ENCODE results near the gene STK26.
"Not testable (repeated sequence)": the region's sequence is repeated elsewhere in the genome, so short reads cannot be mapped to it uniquely, and the experiment has no call there.

Gene STK26

DNA sequence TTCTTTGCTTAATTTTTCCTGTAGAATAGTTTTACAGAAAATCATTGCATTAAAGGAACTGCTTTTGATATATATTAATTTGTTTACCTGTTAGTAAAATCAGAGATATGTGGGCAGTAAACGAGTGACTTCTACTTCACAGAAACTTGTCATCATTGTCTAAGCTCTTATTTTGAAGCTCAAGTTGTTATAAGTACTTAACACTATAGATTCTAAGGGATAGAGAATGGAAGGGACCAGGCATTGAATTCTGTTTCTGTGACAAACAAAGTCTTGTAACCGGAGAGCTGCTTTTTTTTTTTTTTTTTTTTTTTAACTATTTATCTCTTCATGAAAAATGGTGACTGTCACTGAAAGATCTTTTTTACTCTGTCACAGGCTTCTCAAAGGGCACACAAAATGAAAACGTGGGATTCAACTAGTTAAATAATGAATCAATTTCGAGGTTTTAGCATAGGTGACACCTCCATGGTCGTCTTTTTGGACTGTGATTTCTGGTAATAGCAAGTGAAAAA is 14.4 kb downstream of the STK26 start:
- no peak for DNase-seq (ENCODE audit: low read depth, low spot score)

DNA sequence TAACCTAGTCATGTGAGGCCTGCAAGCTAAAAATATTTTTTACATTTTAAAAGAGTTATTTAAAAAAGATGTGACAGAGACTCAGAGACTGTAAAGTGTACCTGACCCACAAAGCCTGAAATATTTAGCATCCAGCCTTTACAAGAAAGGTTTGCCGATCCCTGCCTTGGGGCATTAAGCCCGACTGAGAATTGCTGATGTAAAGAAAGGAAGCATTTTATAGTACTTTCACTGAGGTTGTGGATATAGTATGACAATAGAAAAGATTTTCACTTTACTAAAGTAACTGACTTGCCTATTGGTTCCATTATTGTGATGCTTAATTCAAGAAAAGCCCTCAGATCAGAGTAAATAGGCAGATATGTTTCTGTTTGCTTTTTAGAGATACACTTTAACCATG is 17.0 kb downstream of the STK26 start:
- peak; percentile 20 for DNase-seq (ENCODE audit: low read depth, low spot score)

DNA sequence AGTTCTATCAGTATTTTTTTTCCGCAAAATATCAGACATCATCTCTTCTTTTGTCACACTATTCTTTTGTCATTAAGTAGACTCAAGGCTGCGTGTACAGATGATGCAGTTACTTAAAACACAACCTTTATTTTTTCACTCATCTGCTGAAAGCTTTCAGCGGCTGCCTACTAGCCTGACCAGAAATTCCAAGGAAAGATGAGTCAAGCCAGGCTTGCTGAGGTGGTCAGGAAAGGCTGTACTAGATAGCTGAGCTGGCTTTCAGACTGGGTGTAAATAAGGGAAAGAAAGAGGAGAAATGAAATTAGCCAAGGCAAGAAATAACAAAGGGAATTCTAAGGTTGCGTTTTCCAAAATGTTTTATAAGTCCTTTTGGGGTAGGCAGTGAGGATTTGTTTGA is 17.9 kb downstream of the STK26 start:
- peak; percentile 44 for DNase-seq (ENCODE audit: low read depth, low spot score)

DNA sequence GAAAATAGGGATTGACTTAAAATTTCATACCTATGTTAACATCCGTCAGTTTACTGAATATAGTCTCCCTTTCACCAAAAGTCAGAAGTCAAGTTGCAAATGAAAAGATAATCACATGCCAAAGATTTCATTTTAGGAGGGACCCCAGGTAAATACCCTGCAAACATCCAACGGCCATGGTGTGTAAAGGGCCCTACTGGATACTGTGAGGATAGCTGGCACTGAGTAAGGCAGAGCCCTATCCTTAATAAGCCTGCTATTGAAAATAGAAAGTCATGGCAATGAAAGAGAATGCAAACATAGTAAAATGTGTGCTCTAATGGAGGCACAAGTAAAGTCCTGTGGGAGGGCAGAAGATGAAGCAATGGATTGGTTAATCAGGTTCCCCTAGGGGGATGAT is 20.9 kb downstream of the STK26 start:
- no peak for DNase-seq (ENCODE audit: low read depth, low spot score)

DNA sequence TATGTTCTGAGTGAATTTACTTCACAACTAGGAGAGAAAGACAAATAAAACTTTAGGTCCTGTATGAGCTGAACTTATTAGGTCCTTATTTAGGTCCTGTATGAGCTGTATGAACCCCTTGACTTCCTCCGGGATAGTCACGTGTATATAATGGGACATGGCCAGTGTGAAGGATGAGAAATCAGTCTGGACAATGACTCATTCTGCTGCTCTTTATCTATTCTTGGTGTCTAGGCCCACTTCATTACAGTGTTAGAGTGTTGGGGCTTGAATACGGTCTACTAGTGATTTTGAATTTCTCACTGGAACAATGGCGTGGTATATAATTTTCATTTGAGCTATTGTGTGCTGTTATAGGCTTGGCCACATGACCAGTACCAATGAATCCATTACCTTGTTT is 21.9 kb downstream of the STK26 start:
- no peak for DNase-seq (ENCODE audit: low read depth, low spot score)

DNA sequence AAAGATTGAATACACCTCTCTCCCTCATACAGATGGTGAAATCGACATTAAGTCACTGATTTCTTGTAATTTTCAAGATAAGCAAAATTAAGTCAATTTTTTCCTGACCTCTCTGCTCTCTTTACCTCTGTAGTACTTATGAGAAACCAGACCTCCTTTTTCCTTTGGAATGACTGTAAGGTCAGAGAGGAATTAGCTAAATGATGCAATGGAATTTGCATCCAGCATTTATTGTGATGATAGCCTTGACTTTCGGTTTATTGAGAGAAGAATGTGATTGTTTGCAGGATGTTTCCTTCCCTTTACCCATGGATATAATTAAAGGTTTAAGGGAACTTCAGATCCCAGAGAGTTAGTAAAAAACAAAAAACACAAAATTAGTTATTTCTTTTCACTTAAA is 22.4 kb downstream of the STK26 start:
- no peak for DNase-seq (ENCODE audit: low read depth, low spot score)

DNA sequence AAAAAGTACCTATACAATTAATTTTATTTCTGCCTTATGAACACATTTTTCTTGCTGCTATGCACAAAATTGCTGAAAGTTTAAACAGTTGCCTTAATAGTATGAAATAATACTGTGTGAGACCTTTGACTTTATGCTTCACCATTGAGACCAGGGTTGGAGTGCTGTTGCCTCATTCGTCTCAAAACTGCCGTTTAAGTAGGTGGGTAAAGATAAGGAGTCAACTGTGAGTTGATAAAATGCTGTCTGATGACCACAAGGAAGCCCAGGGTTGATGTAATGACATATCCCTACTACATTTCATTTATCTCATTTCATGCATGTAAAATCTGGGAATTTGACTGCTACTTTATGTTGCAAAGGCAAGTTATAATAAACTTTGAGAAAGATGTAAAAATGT is 23.4 kb downstream of the STK26 start:
- no peak for DNase-seq (ENCODE audit: low read depth, low spot score)

DNA sequence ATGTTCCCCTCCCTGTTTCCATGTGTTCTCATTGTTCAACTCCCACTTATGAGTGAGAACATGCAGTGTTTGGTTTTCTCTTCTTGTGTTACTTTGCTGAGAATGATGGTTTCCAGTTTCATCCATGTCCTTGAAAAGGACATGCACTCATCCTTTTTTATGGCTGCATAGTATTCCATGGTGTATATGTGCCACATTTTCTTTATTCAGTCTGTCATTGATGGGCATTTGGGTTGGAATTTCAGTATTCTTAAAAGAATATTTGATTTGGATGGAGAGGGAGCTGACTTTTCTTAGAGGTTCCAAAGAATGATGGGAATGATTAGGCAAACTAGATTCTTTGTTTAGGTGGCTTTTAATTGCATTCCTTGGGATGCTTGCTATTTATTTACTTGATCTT is 28.7 kb downstream of the STK26 start:
- DNase-seq (ENCODE audit: low read depth, low spot score), result not testable (repeated sequence)

DNA sequence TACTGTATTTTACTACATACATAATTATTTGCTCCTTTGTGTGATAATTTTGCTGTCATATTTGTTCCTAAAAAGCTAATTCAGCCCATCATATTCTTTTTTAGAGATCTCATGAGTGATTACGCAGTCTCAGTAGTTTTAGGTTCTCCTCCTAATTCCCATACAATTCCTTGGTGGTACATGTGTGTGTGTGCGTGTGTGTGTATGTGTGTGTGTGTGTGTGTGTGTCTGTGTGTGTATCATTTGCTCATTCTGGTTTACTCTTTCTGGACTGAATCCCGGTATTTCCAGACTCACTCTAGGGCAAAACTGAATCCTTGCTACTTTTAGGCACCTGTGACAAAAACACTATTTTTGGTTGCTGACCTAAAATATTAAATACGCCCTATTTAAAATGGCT is 34.9 kb downstream of the STK26 start:
- DNase-seq (ENCODE audit: low read depth, low spot score), result no peak

DNA sequence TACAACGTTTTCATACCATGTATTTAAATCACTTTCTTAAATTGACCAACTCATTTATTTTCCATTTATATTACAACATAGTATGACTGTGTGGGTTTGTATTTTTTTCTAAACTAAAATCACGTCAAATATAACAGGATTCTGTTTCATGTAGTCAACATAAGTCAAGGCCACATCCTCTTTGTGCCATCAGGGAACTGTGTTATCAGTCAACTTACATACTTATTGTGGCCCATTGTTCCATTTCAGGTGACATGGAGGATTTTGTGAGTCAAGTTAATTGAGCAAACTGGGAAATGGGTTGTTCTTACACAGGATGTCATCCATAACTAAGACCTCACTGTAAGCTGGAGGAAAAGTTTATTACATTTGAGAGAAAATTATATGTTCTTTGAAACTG is 35.9 kb downstream of the STK26 start:
- DNase-seq (ENCODE audit: low read depth, low spot score), result no peak

DNA sequence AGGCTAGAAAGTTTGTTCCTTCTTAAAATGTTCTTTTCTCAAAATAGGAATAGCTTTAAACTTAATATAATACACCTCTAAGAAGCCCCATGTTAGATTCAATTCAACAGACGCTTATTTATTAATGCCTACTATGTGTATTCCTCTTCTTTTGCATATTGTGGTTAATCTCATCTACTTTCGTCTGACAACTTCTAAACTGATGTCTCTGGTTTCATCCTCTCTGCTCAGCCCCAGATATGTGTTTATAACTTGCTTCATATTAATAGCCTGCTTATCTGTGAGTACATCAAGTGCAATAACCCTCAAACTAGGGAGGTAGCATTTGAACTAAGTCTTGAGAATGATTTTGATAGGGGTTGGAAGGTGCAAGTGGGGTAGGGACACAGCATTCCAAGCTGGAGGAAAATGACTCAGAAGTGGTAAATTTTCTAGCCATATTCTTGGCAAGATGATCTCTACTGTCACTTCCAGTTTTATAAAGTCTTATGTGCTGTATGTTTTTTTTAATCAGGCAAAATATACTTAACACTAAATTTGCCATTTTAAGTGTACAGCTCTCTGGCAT is 37.0 kb downstream of the STK26 start:
- DNase-seq (ENCODE audit: low read depth, low spot score), result no peak

DNA sequence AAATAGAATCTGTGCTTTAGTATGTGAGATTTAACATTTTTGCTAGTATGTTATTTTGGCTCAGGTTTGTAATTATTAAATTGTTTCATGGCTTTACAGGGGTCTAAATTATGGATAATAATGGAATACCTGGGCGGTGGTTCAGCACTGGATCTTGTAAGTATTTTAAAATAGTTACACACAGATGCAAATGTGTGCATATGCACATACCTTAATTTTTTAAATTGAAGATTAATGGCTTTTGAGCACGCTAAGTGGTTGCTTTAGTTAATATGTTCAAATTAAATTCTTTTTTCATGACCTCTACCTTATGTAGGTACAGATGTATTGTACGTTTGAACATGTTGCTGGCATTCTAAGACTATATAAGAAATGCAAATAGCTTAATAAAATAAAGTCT is 40.2 kb downstream of the STK26 start:
- no peak for DNase-seq (ENCODE audit: low read depth, low spot score)

DNA sequence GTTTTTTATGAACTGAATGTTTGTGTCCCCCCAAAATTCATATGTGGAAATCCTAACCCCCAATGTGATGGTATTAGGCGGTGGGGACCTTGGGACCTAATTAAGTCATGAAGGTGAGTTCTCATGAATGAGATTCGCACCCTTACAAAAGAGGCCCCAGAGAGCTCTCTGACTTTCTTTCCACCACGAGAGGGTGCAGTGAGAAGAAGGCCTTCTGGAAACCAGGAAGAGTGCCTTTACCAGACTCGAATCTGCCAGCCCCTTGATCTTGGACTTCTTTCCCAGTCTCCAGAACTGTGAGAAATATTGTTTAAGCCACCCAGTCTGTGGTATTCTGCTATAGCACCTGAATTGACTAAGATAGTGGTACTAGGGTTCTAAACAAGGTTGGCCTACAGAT is 40.8 kb downstream of the STK26 start:
- peak; percentile 15 for DNase-seq (ENCODE audit: low read depth, low spot score)

DNA sequence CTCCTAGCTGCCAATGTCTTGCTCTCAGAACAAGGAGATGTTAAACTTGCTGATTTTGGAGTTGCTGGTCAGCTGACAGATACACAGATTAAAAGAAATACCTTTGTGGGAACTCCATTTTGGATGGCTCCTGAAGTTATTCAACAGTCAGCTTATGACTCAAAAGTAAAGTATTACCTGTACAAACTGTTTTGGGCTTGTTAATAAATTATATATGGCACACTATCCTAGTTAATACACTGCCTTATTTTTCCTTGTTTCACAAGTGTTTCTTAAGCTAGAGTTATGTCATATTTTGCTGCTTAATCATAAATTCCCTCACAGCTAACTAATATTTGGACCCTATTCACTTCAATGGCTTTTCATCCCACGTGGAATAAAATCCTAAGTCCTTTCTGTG is 45.3 kb downstream of the STK26 start:
- no peak for DNase-seq (ENCODE audit: low read depth, low spot score)

DNA sequence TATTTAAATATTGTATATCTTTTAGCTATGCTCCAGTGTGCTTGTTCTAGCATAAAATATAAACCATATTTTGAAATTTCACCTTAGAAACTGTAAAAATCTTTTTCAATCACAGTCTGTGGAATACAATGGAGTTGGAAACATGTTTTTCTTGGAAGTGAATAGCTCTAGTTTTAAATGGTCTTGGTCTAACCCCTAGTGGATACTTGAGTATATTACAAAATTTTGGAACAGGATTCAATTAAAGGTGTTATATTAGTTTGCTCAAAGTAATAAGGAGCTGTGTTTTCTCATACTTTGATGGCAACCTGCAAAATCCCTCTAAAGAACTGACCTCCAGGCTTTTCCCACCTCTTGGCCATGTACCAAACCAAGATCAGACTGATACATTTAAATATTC is 48.2 kb downstream of the STK26 start:
- DNase-seq (ENCODE audit: low read depth, low spot score), result no peak

DNA sequence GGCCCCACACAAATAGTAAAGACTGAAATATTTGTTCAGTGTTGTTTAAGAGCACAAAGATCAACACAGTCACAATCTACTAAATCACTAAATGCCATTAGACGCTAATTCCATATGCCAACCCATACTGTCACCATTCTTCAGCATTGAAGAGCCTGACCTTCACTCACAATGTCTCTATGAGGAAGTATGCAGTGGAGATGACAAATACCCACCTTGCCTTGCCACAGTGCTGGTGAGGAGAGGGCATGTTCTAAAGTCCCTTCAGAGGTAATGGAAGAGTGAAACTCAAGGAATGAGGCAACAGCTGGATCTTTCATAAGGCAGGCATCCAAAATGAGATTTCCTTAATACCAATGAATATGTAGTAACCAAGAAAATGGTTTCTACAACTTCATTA is 54.3 kb downstream of the STK26 start:
- DNase-seq (ENCODE audit: low read depth, low spot score), result no peak

DNA sequence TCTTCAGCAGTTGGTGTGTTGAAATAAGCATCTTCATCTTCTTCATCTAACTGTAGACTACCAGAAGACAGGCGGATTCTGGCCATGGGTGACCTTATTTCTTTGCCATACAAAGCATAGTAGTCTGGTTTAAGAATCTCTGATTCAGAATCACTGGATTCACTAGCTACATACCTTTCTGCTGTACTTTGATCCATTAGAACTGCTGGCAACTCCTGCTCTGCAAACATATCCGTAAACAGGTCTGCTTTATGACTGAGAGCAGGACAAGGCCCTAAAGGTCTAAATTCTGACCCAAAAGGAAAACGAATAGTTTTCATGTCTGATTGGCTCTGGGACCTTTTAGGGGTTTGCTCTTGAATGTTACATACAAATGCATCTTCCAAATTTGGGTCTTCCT is 54.8 kb downstream of the STK26 start:
- no peak for DNase-seq (ENCODE audit: low read depth, low spot score)

DNA sequence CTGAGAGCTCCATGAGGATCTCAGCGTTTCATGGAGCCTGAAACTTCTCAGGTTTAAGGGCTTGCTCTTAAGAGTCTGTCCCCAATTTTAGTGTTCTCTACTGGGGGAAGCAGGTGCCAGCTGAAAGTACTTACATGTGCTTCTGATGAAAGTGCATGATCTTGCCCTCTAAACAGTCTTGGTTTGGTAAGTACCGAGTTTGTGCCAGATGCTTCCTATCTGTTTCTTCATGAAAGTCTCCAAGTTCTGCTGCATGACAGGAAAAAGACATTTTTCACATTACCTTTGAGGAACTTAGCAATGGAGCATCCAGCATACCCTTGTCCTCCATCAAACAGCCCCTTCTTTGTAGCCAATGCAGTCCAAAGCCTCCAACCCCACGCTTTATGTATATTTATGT is 62.7 kb downstream of the STK26 start:
- no peak for DNase-seq (ENCODE audit: low read depth, low spot score)

DNA sequence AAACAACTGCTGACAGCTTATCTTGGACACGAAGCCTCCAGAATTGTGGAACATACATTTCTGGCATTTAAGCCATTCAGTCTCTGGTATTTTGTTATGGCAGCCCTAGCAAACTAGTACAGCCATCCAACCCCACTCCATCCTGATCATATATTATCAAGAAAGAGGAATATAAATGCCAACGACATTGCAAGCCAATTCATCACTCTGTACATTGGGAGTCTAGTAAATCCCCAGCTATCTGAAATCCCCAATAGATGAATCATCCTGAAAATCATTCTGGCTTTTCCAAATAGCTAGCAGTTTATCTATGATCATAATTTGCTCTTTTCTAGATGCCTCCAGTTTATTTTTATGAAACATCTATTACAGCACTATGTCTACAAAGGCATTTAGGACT is 63.6 kb downstream of the STK26 start:
- DNase-seq (ENCODE audit: low read depth, low spot score), result no peak

DNA sequence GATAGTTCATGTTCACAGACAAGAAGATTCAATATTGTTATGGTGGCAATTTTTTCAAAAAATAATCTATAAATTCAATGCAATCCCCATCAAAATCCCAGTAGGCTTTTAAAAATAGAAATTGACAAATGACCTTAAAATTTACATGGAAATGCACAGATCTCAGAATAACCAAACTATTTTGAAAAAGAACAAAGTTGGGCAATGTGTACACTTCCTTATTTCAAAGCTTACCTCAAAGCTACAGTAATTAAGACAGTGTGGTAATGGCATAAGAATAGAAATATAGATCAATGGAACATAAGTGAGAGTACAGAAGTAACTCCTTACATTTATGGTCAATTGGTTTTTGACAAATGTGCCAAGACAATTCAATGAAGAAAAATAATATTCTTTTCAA is 65.8 kb downstream of the STK26 start:
- no peak for DNase-seq (ENCODE audit: low read depth, low spot score)

DNA sequence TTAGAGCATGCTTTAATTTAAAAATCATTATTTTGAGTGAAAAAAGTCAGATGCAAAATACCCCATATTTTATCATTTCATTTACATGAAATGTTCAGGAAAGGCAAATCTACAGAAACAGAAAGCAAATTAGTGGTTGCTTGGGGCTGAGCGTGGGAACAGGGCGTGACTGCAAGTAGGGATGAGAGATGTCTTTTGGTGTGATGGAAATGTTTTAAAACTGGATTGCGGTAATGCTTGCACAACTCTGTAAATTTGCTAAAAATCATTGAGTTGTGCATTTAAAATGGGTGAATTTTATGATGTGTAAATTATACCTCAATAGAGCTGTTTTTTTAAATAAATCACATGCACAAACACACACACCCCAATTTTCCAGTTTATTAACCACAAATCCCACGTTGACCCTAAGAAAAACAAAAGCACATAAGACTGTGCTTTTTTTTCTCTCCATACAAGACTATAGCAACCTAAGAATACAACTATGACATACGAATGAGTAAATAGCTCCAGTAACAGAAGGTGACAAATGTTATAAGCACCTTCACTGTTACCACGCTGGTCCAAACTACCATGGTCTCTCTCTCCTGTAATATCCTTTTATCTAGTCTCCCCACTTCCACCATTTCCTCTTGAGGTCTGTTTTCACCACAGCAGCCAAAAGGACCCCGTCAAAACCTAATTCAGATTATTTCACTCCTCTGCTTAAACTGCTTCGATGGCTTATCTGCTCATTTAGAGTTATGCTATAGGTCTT is 67.5 kb downstream of the STK26 start:
- no peak for DNase-seq (ENCODE audit: low read depth, low spot score)

DNA sequence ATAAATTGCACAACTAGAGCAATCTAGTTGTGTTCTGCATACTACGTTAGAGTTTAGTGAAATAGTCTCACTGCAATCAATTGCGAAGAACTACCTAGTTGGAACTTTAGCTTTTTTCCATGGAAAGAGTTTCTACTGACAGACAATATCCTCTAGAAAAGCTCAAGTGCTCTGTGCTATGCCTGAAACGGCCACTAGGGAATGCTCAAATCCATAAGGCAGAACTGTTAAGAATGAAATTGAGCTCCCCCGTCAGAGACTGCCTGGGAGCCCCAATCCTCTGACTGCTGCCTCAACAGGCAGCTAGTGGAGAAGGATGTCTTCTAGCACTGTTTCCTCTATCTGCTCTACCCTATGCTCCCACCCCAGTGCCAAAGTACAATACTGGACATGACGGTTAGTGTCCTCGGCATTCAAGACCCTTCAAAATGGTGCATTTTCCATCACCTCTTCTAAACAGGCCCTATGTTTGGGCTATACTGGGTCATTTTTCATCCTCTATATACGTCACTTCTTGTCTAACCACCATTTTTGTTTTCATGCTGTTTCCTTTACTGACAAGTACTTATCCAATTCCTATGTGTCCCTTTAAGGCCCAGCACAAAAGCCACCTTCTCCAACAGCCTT is 69.5 kb downstream of the STK26 start:
- DNase-seq (ENCODE audit: low read depth, low spot score), result peak; percentile 80

DNA sequence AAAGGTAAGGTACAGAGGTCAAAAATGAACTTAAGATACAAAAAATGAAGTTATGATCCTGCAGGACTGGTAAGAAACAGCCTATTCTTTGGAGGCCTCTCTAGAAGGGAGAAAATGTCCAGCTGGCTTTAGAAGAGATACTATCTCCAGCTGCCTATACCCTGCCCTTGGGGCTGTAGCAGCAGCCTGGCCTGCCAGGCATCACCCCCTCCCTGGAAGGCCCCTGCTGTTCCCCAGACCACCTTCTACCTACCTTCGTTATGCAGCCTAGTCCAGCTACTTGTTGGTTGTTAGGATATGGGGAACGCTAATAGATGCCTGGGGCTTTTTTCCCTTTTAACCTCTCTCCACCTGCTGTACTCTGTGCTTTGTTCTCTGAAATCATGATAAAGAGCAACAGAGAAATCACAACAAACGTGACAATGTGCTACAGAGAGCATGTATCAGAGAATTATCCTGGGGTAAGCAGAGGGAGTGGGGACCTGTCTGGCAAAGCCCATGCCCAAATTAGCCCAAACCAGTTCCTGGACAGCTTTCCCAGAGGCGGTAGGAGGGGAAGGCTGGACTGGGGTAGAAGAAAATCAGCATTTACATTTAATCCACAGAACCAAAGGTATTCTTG is 70.2 kb downstream of the STK26 start:
- DNase-seq (ENCODE audit: low read depth, low spot score), result peak; percentile 88
